Fibroblast of the aortic adventitia (primary cell): ENCODE data around the gene PODXL2. TPM values are rescaled to one million over a fixed set of nuclear protein-coding genes. Genes with fewer than 3 reads are reported as not detected.

Experiments used
- DNase-seq: peaks from one replicate; pipeline ENCODE4 v3.0.0-alpha.2; 2010; ENCODE audit warnings: low read depth
- H3K4me3 ChIP-seq: 2 replicates; pipeline ENCODE4 v1.5.1; 2011; ENCODE audit warnings: low read depth, mild to moderate bottlenecking, control low read depth, low read length, moderate library complexity
- CTCF ChIP-seq: IDR thresholded peaks from 2 replicates; pipeline ENCODE4 v1.5.1; 2011; ENCODE audit warnings: mild to moderate bottlenecking, low read length, control low read depth, inconsistent platforms; ENCODE audit not compliant: insufficient read depth
- total RNA-seq: library from RNA; depleted of rRNA; stranded (reverse); fragments of >200 nt; gene quantifications from 2 replicates; pipeline ENCODE4 v1.2.3, GENCODE V29; 2012; ENCODE audit warnings: low replicate concordance

PODXL2 gene
- total RNA-seq, result 1.3 and 3.4 TPM in 2 replicates

- DNase-seq, result peak; percentile 33
- peak within 1 kb of the TSS; percentile 57 for H3K4me3 ChIP-seq
- TF ChIP-seq CTCF, result no peak
These were observed at the start of gene PODXL2 for GRCh38 chr3:127628788-127629466. Gene PODXL2 (plus strand): TSS chr3:127629185. CDS start chr3:127629220, 35 bp downstream.

- DNase-seq, result no peak
- no peak overlapping the region for H3K4me3 ChIP-seq
- no peak for TF ChIP-seq CTCF
These were observed 48.5 kb upstream of the PODXL2 start for GRCh38 chr3:127580327-127581060.

GRCh38 chr3:127584734-127585133 lies 44.3 kb upstream of the PODXL2 start:
- DNase-seq, result no peak
- no peak for TF ChIP-seq CTCF
- no peak overlapping the region for H3K4me3 ChIP-seq

GRCh38 chr3:127585163-127585812 lies 43.7 kb upstream of the PODXL2 start:
- no peak overlapping the region for H3K4me3 ChIP-seq
- TF ChIP-seq CTCF, result no peak
- DNase-seq, result no peak

- H3K4me3 ChIP-seq, result no peak overlapping the region
- TF ChIP-seq CTCF, result no peak
- DNase-seq, result peak; percentile 33
These were observed 43.1 kb upstream of the PODXL2 start for GRCh38 chr3:127585813-127586413.

- TF ChIP-seq CTCF, result no peak
- DNase-seq, result no peak
- peak overlapping the region; percentile 18 for H3K4me3 ChIP-seq
These were observed 41.1 kb upstream of the PODXL2 start for GRCh38 chr3:127587876-127588275.
